SU-DHL-6 (cell line): Measurements from ENCODE around the gene MROH8.

Source experiments
- H2AFZ ChIP-seq: fragments of 200-600 bp; sonication (generic); 2 replicates; pipeline ENCODE4 v1.6.1; 2014; ENCODE audit warnings: low read depth, mild to moderate bottlenecking, moderate library complexity, mixed read lengths, antibody characterized with exemption, low read length; ENCODE audit not compliant: severe bottlenecking
- H3F3A ChIP-seq: fragments of 200-600 bp; shearing (Covaris generic); 2 replicates; pipeline ENCODE4 v1.6.0; 2016; ENCODE audit warnings: antibody characterized with exemption, mild to moderate bottlenecking; ENCODE audit not compliant: insufficient read depth
- H3K27ac ChIP-seq: fragments of 200-600 bp; sonication (generic); 2 replicates; pipeline ENCODE4 v1.5.1; 2016; ENCODE audit warnings: low read depth, mild to moderate bottlenecking, low read length, moderate library complexity, mixed read lengths
- H3K27me3 ChIP-seq: fragments of 200-600 bp; sonication (generic), shearing (Covaris generic); 2 replicates; pipeline ENCODE4 v1.6.0; 2014; ENCODE audit warnings: mild to moderate bottlenecking, low read length
- H3K36me3 ChIP-seq: fragments of 200-600 bp; sonication (generic); 2 replicates; pipeline ENCODE4 v1.6.1; 2014; ENCODE audit warnings: mild to moderate bottlenecking, low read length, mixed read lengths
- H3K4me2 ChIP-seq: fragments of 300-600, 200-600 bp; shearing (Covaris generic), sonication (generic); 2 replicates; pipeline ENCODE4 v1.6.0; 2014; ENCODE audit warnings: low read length, low read depth, mild to moderate bottlenecking; ENCODE audit not compliant: poor library complexity, severe bottlenecking
- H3K4me3 ChIP-seq: fragments of 200-600 bp; sonication (generic); 2 replicates; pipeline ENCODE4 v1.5.1; 2014; ENCODE audit warnings: antibody characterized with exemption, low read length, mild to moderate bottlenecking, mixed read lengths; ENCODE audit not compliant: insufficient read depth, poor library complexity, severe bottlenecking
- H3K79me2 ChIP-seq: fragments of 200-600 bp; sonication (generic); 2 replicates; pipeline ENCODE4 v1.6.1; 2014; ENCODE audit warnings: mild to moderate bottlenecking, low read length, moderate library complexity; ENCODE audit not compliant: insufficient read depth
- H3K9ac ChIP-seq: fragments of 200-600 bp; sonication (generic); 2 replicates; pipeline ENCODE4 v1.7.0; 2014; ENCODE audit warnings: mild to moderate bottlenecking, low read length
- H3K9me2 ChIP-seq: fragments of 200-600 bp; sonication (generic); replicated peaks from 2 replicates; pipeline ENCODE4 v1.6.1; 2014; ENCODE audit warnings: low read length; ENCODE audit not compliant: insufficient read depth
- H3K9me3 ChIP-seq: fragments of 200-600 bp; sonication (generic); 2 replicates; pipeline ENCODE4 v1.6.1; 2014; ENCODE audit warnings: low read length, mixed read lengths; ENCODE audit not compliant: insufficient read depth
- H4K20me1 ChIP-seq: fragments of 200-600 bp; sonication (generic); 2 replicates; pipeline ENCODE4 v1.6.1; 2014; ENCODE audit warnings: low read depth, mild to moderate bottlenecking, antibody characterized with exemption, low read length, moderate library complexity, mixed read lengths
- EZH2phosphoT487 ChIP-seq: fragments of 200-600 bp; sonication (generic), shearing (Covaris generic); conservative IDR thresholded peaks from 2 replicates; pipeline ENCODE4 v1.6.1; 2018; ENCODE audit warnings: mild to moderate bottlenecking, antibody characterized with exemption, low read length, moderate library complexity, mixed read lengths
- TF ChIP-seq, protein P1 (sequence below): fragments of 200-600 bp; sonication (generic); IDR thresholded peaks from one replicate; pipeline ENCODE4 v1.5.1; 2017; ENCODE audit warnings: antibody characterized with exemption, mild to moderate bottlenecking, low read length, moderate library complexity; ENCODE audit not compliant: insufficient read depth, poor library complexity, severe bottlenecking

MROH8 gene

DNA sequence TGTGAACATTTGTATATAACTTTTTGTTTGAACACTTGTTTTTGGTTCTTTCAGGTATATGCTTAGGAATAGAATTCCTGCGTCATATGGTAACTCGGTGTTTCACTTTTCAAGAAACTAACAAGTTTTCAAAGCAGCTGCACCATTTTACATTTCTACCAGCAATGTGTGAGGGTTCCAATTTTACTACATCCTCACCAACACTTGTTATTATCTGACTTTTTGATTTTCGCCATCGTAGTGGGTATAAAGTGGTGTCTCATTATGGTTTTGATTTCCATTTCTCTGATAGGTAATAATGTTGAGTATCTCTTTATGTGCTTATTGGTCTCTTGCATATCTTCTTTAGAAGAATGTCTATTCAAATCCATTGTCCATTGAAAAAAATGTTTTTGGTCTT is 39.6 kb upstream of the MROH8 start:
- peaks cover 34% of the 10 kb centered on the region for H3K36me3 ChIP-seq

DNA sequence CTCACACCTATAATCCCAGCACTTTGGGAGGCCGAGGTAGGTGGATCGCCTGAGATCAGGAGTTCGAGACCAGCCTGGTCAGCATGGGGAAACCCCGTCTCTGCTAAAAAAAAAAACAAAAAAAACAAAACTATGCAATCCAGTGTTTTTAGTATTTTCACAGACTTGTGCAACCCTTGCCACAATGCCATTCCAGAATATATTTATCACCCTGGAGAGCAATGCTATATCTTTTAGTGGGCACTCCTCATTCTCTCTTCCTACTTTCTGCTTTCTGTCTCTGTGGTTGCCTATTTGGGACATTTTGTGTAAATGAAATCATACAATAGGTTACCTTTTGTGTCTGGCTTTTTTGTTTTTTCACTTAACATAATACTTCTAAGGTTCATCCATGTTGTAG is 39.1 kb upstream of the MROH8 start:
- Histone ChIP-seq H3K9me2 (no peaks in the 10 kb centered on the region), H3F3A (no peaks in the 10 kb centered on the region), H3K9me3 (no peaks in the 10 kb centered on the region), H3K4me3 (no peak overlapping the region), H3K79me2 (no peaks in the 10 kb centered on the region), H3K27me3 (no peaks in the 10 kb centered on the region), H3K27ac (no peak overlapping the region), H3K9ac (no peak overlapping the region), H4K20me1 (no peaks in the 10 kb centered on the region), H3K4me2 (no peak overlapping the region), H3K36me3 (peaks cover 35% of the 10 kb centered on the region), H2AFZ (no peak overlapping the region)
- TF ChIP-seq, protein P1, sequence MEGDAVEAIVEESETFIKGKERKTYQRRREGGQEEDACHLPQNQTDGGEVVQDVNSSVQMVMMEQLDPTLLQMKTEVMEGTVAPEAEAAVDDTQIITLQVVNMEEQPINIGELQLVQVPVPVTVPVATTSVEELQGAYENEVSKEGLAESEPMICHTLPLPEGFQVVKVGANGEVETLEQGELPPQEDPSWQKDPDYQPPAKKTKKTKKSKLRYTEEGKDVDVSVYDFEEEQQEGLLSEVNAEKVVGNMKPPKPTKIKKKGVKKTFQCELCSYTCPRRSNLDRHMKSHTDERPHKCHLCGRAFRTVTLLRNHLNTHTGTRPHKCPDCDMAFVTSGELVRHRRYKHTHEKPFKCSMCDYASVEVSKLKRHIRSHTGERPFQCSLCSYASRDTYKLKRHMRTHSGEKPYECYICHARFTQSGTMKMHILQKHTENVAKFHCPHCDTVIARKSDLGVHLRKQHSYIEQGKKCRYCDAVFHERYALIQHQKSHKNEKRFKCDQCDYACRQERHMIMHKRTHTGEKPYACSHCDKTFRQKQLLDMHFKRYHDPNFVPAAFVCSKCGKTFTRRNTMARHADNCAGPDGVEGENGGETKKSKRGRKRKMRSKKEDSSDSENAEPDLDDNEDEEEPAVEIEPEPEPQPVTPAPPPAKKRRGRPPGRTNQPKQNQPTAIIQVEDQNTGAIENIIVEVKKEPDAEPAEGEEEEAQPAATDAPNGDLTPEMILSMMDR, result no peak
- no peak for TF ChIP-seq EZH2phosphoT487

More for the DNA sequence above, 39.6 kb upstream of the MROH8 start:
- Histone ChIP-seq H3K9ac (no peak overlapping the region), H3F3A (no peaks in the 10 kb centered on the region), H3K9me2 (no peaks in the 10 kb centered on the region), H3K79me2 (no peaks in the 10 kb centered on the region), H3K27me3 (no peaks in the 10 kb centered on the region), H2AFZ (no peak overlapping the region), H3K9me3 (no peaks in the 10 kb centered on the region), H3K27ac (no peak overlapping the region), H4K20me1 (no peaks in the 10 kb centered on the region), H3K4me3 (no peak overlapping the region), H3K4me2 (no peak overlapping the region)
- TF ChIP-seq EZH2phosphoT487, result no peak
- TF ChIP-seq, protein P1, result no peak

- Histone ChIP-seq H3K4me3 (no peak overlapping the region), H3K9ac (no peak overlapping the region), H4K20me1 (no peaks in the 10 kb centered on the region), H3K4me2 (no peak overlapping the region), H3K36me3 (peaks cover 41% of the 10 kb centered on the region), H3K9me2 (no peaks in the 10 kb centered on the region), H2AFZ (no peak overlapping the region), H3K27ac (no peak overlapping the region), H3K79me2 (no peaks in the 10 kb centered on the region), H3F3A (no peaks in the 10 kb centered on the region), H3K27me3 (no peaks in the 10 kb centered on the region), H3K9me3 (no peaks in the 10 kb centered on the region)
- TF ChIP-seq, protein P1, result no peak
- TF ChIP-seq EZH2phosphoT487, result no peak
These were observed 30.4 kb upstream of the MROH8 start for GRCh38 chr20:37209661-37210314.
